ENCODE results near the gene NPAT. TPM values are rescaled to one million over a fixed set of nuclear protein-coding genes. Genes with fewer than 3 reads are reported as not detected.

The NPAT gene
- total RNA-seq, 1 experiment from 2014 or later, result 16.6 TPM

DNA sequence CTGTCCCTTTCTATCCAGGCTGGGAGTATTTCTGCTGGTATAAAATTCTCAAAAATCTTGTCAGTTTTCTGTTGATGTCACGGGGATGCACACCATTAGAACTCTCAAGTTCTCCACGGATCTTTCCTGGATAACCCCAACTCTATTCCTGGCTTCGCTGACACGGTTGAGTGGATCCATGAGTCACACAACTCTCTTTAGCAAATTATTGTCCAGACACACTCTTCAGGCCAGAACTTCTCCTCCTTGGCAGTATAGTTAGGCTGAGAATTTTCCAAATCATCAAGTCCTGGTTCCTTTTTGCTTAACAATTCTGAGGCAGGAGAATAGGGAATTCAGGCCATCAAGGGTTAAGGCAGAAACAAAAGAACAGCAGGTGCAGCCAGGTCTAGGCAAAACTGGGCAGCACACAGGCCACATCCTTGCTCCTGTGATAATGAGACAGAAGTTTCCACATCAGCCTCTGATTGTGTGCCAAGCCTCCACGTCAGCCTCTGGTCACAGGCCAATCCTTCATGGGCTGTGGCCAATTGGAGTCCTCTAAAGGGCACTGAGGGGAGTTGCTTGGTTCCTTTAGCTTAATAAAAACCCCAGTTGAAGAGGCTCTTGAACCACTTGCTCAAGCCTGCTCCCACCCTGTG is 106.8 kb downstream of the NPAT start:
- Histone ChIP-seq H3K27ac (ENCODE audit: low read length) (no peak overlapping the region), H3K9me3 (ENCODE audit: control insufficient read depth, insufficient read depth, low read depth, low read length) (no peaks in the 10 kb centered on the region), H3K4me1 (ENCODE audit: control insufficient read depth, insufficient read depth, low read length) (0 out of 2 replicates have a peak, but pooled peaks cover 2% of the 10 kb centered on the region), H3K4me3 (ENCODE audit: low read depth in 2 of 2, low read length in 2 of 2) (no peak overlapping the region), H3K36me3 (ENCODE audit: control insufficient read depth, insufficient read depth, low read length) (no peaks in the 10 kb centered on the region), H3K27me3 (ENCODE audit: control insufficient read depth, insufficient read depth, low read length) (no peaks in the 10 kb centered on the region)
- intact Hi-C loops (cut with micrococcal nuclease; ENCODE audit: unreplicated experiment) (loop anchor here (5.0 kb wide), 1 partner anchor 542 kb away; no protein-coding TSS in a partner anchor), in situ Hi-C loops (cut with HindIII; ENCODE audit: low pct_unique_long_range_greater_than_20kb, low sequenced_read_pairs) (no loop called here)
- DNase-seq (ENCODE audit: low read depth, low spot score) (peak; percentile 52), ATAC-seq (no peak)
- ChIA-PET POLR2A (interaction anchor here (0.6 kb wide), 1 partner anchor 118 kb away, joined by 7 read pairs; no protein-coding TSS in a partner anchor), CTCF (no interaction called here)
- TF ChIP-seq SIN3A (IDR thresholded peaks at IDR 0.05; ENCODE audit: borderline replicate concordance, insufficient read depth, low read depth, low read length), result no peak
- TF ChIP-seq, protein P1, sequence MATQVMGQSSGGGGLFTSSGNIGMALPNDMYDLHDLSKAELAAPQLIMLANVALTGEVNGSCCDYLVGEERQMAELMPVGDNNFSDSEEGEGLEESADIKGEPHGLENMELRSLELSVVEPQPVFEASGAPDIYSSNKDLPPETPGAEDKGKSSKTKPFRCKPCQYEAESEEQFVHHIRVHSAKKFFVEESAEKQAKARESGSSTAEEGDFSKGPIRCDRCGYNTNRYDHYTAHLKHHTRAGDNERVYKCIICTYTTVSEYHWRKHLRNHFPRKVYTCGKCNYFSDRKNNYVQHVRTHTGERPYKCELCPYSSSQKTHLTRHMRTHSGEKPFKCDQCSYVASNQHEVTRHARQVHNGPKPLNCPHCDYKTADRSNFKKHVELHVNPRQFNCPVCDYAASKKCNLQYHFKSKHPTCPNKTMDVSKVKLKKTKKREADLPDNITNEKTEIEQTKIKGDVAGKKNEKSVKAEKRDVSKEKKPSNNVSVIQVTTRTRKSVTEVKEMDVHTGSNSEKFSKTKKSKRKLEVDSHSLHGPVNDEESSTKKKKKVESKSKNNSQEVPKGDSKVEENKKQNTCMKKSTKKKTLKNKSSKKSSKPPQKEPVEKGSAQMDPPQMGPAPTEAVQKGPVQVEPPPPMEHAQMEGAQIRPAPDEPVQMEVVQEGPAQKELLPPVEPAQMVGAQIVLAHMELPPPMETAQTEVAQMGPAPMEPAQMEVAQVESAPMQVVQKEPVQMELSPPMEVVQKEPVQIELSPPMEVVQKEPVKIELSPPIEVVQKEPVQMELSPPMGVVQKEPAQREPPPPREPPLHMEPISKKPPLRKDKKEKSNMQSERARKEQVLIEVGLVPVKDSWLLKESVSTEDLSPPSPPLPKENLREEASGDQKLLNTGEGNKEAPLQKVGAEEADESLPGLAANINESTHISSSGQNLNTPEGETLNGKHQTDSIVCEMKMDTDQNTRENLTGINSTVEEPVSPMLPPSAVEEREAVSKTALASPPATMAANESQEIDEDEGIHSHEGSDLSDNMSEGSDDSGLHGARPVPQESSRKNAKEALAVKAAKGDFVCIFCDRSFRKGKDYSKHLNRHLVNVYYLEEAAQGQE (IDR thresholded peaks at IDR 0.05; ENCODE audit: insufficient read depth in 1 of 2, low read depth in 2 of 2, low read length in 1 of 2), result no peak
- TF ChIP-seq, protein P2, sequence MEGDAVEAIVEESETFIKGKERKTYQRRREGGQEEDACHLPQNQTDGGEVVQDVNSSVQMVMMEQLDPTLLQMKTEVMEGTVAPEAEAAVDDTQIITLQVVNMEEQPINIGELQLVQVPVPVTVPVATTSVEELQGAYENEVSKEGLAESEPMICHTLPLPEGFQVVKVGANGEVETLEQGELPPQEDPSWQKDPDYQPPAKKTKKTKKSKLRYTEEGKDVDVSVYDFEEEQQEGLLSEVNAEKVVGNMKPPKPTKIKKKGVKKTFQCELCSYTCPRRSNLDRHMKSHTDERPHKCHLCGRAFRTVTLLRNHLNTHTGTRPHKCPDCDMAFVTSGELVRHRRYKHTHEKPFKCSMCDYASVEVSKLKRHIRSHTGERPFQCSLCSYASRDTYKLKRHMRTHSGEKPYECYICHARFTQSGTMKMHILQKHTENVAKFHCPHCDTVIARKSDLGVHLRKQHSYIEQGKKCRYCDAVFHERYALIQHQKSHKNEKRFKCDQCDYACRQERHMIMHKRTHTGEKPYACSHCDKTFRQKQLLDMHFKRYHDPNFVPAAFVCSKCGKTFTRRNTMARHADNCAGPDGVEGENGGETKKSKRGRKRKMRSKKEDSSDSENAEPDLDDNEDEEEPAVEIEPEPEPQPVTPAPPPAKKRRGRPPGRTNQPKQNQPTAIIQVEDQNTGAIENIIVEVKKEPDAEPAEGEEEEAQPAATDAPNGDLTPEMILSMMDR (IDR thresholded peaks at IDR 0.05), result no peak
- TF ChIP-seq POLR2AphosphoS5 (IDR thresholded peaks at IDR 0.05; ENCODE audit: low read depth, low read length), result no peak
- no peak for TF ChIP-seq TCF7L2 (IDR thresholded peaks at IDR 0.05; ENCODE audit: low read depth, low read length)
- BruUV-seq (replicated peaks), result no TSS peak

DNA sequence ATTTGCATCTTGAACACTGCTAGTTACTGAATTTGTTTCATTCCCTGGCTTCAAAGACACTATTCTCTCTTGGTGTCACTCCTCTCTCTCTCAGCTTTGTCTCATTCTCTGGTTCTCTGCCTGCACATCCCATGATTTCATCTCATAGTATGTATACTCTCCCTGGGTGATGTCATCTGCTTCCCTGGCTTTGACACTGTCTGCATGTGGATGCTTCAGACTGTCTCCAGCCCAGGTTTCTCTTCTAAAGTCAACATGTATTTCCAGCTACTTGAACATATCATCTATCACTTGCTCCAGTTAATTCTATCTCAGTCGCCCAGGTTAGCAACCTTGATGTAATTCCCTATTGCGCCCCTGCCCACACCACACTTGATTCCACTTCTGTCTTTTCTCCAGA is 110.4 kb downstream of the NPAT start:
- Histone ChIP-seq H3K27ac (ENCODE audit: low read length) (no peak overlapping the region), H3K36me3 (ENCODE audit: control insufficient read depth, insufficient read depth, low read length) (no peaks in the 10 kb centered on the region; the same call in 1 of the 2 replicates), H3K9me3 (ENCODE audit: control insufficient read depth, insufficient read depth, low read depth, low read length) (no peaks in the 10 kb centered on the region), H3K4me3 (ENCODE audit: low read depth in 2 of 2, low read length in 2 of 2) (no peak overlapping the region), H3K4me1 (ENCODE audit: control insufficient read depth, insufficient read depth, low read length) (0 out of 2 replicates have a peak, but pooled peaks cover 2% of the 10 kb centered on the region), H3K27me3 (ENCODE audit: control insufficient read depth, insufficient read depth, low read length) (no peaks in the 10 kb centered on the region)
- TF ChIP-seq SIN3A (IDR thresholded peaks at IDR 0.05; ENCODE audit: borderline replicate concordance, insufficient read depth, low read depth, low read length), result no peak
- no peak for TF ChIP-seq TCF7L2 (IDR thresholded peaks at IDR 0.05; ENCODE audit: low read depth, low read length)
- TF ChIP-seq, protein P1 (IDR thresholded peaks at IDR 0.05; ENCODE audit: insufficient read depth in 1 of 2, low read depth in 2 of 2, low read length in 1 of 2), result no peak
- no peak for TF ChIP-seq POLR2AphosphoS5 (IDR thresholded peaks at IDR 0.05; ENCODE audit: low read depth, low read length)
- TF ChIP-seq, protein P2 (IDR thresholded peaks at IDR 0.05), result no peak
- ChIA-PET POLR2A (no interaction called here), CTCF (interaction anchor here (0.5 kb wide), 1 partner anchor 436 kb away, joined by 9 read pairs; no protein-coding TSS in a partner anchor)
- no TSS peak for BruUV-seq (replicated peaks)
- intact Hi-C loops (cut with micrococcal nuclease; ENCODE audit: unreplicated experiment), result no loop called here
- DNase-seq (ENCODE audit: low read depth, low spot score) (no peak), ATAC-seq (no peak)
- in situ Hi-C loops (cut with HindIII; ENCODE audit: low pct_unique_long_range_greater_than_20kb, low sequenced_read_pairs), result no loop called here

All from Panc1 (cell line).